ENCODE results near the gene FCER1G.

Gene FCER1G

DNA sequence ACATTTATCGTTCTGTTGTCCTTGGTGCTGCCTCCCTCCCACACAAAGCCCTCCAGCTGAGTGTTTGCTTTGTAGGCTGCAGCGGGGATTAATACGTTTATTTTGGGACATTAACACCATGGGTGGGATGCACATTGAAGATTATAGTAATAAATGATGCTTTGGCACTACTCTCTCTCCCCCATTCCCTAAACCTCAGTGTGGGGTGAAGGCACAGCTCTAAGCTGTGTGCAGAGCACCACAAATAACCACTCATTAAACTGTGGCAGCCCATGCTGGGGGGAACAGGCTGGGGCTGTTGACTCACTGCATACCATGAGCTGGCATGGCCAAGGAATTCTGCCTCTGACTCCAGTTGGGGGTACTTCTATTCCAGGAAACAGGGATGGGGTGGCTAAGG lies 51.1 kb downstream of the FCER1G start:
- DNase-seq (ENCODE audit: low read depth in 2 of 2) = no peak

DNA sequence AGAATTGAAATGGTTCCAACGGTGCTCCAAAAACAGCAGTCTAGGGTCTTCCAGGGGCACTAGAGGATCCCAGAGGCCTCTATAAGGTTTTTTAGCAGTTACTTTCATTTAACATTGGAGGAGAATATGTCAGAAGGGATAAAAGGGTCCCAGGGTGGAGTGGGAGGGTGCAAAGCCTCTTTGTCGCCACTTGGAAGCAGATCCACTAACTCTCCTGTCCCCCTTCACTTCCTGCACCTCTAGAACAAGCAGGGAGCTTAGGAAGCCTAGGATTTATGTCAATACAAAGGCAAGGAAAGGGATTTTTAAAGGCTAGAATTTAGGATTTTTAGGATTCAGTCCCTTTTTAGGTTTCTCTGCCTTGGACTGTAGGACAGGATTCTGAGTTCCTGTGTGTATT lies 51.7 kb downstream of the FCER1G start:
- no peak for DNase-seq (ENCODE audit: low read depth in 2 of 2)

DNA sequence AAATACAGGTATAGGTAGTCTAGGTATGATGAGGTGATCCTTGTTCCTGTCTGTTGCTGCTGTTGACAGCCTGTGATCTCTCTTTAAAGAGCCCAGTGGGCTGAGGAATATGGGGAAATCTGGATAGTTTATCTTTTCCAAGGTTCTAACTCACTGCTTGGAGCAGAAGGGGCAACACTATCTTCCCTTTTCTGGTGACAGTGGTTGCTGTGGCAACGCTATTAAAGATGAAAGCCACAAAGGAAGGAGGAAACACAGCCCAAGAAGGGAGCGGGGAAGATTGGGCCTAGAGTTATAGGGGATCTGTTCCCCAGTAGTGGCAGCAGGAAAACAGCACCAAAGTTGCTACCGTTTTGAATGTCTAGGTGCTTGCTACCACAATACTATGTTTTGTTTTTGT lies 52.2 kb downstream of the FCER1G start:
- DNase-seq (ENCODE audit: low read depth in 2 of 2) = no peak

Measured in fibroblast of skin of left biceps (primary cell).